H9 (cell line): ENCODE results near the gene SPSB3. TPM values are rescaled to one million over a fixed set of nuclear protein-coding genes. Genes with fewer than 3 reads are reported as not detected.

Experiments
- DNase-seq: peaks from one replicate; pipeline ENCODE4 v3.0.0-alpha.2; 2017
- H2AFZ ChIP-seq: one replicate; pipeline ENCODE4 v1.6.1; 2013; ENCODE audit warnings: mild to moderate bottlenecking, low read length, control low read depth, moderate library complexity
- H2AK5ac ChIP-seq: 2 replicates; pipeline ENCODE4 v1.6.1; 2013; ENCODE audit warnings: low read length, control low read depth, mixed read lengths; ENCODE audit not compliant: insufficient read length
- H2BK120ac ChIP-seq: one replicate; pipeline ENCODE4 v1.6.1; 2013; ENCODE audit warnings: low read depth, mild to moderate bottlenecking, low read length, control low read depth, inconsistent platforms; ENCODE audit not compliant: poor library complexity, severe bottlenecking
- H2BK12ac ChIP-seq: 2 replicates; pipeline ENCODE4 v1.6.1; 2013; ENCODE audit warnings: low read length, control low read depth, mixed read lengths, low read depth; ENCODE audit not compliant: insufficient read length
- H2BK15ac ChIP-seq: 2 replicates; pipeline ENCODE4 v1.6.1; 2013; ENCODE audit warnings: low read depth, low read length, control low read depth
- H2BK20ac ChIP-seq: one replicate; pipeline ENCODE4 v1.6.1; 2013; ENCODE audit warnings: low read depth, mild to moderate bottlenecking, low read length, control low read depth, inconsistent platforms; ENCODE audit not compliant: poor library complexity, severe bottlenecking
- H2BK5ac ChIP-seq: 2 replicates; pipeline ENCODE4 v1.6.1; 2013; ENCODE audit warnings: low read length, control low read depth, mixed read lengths; ENCODE audit not compliant: insufficient read length
- H3K14ac ChIP-seq: 2 replicates; pipeline ENCODE4 v1.6.1; 2013; ENCODE audit warnings: low read length, control low read depth; ENCODE audit not compliant: insufficient read depth
- H3K18ac ChIP-seq: 2 replicates; pipeline ENCODE4 v1.6.1; 2013; ENCODE audit warnings: low read depth, mild to moderate bottlenecking, mixed read lengths, low read length, control low read depth; ENCODE audit not compliant: insufficient read length
- H3K23ac ChIP-seq: 2 replicates; pipeline ENCODE4 v1.6.1; 2013; ENCODE audit warnings: low read length, control low read depth, mixed read lengths, low read depth; ENCODE audit not compliant: insufficient read length
- H3K23me2 ChIP-seq: 2 replicates; pipeline ENCODE4 v1.6.1; 2013; ENCODE audit warnings: low read depth, mild to moderate bottlenecking, mixed read lengths, low read length, control low read depth; ENCODE audit not compliant: insufficient read length, poor library complexity, severe bottlenecking
- H3K27ac ChIP-seq: 2 replicates; pipeline ENCODE4 v1.5.1; 2013; ENCODE audit warnings: low read length, control low read depth, mixed read lengths, low read depth; ENCODE audit not compliant: insufficient read length
- H3K27me3 ChIP-seq: 2 replicates; pipeline ENCODE4 v1.6.1; 2013; ENCODE audit warnings: low read length, control low read depth, inconsistent platforms; ENCODE audit not compliant: insufficient read depth
- H3K4ac ChIP-seq: 2 replicates; pipeline ENCODE4 v1.6.1; 2013; ENCODE audit warnings: low read depth, mild to moderate bottlenecking, control low read depth, inconsistent platforms, low read length, moderate library complexity
- H3K4me1 ChIP-seq: 2 replicates; pipeline ENCODE4 v1.6.1; 2013; ENCODE audit warnings: low read length, control low read depth, inconsistent platforms; ENCODE audit not compliant: insufficient read depth
- H3K4me2 ChIP-seq: 2 replicates; pipeline ENCODE4 v1.6.1; 2013; ENCODE audit warnings: low read length, control low read depth, mixed read lengths; ENCODE audit not compliant: insufficient read length, insufficient read depth
- H3K56ac ChIP-seq: 2 replicates; pipeline ENCODE4 v1.6.1; 2013; ENCODE audit warnings: low read depth, mild to moderate bottlenecking, mixed read lengths, low read length, control low read depth; ENCODE audit not compliant: insufficient read length
- H3K79me1 ChIP-seq: 2 replicates; pipeline ENCODE4 v1.6.1; 2013; ENCODE audit warnings: low read depth, mild to moderate bottlenecking, moderate library complexity, low read length, control low read depth, inconsistent platforms; ENCODE audit not compliant: insufficient read depth, poor library complexity, severe bottlenecking
- H3K79me2 ChIP-seq: 2 replicates; pipeline ENCODE4 v1.6.1; 2013; ENCODE audit warnings: low read length, control low read depth, inconsistent platforms; ENCODE audit not compliant: insufficient read depth
- H3K9ac ChIP-seq: 2 replicates; pipeline ENCODE4 v1.6.1; 2013; ENCODE audit warnings: low read length, control low read depth, mixed read lengths; ENCODE audit not compliant: insufficient read length; ENCODE audit errors: extremely low read depth
- H3K9me3 ChIP-seq: one replicate; pipeline ENCODE4 v1.6.1; 2013; ENCODE audit warnings: low read depth, low read length, inconsistent platforms; ENCODE audit not compliant: control insufficient read depth
- H3T11ph ChIP-seq: one replicate; pipeline ENCODE4 v1.6.1; 2013; ENCODE audit warnings: mild to moderate bottlenecking, low read length, control low read depth, inconsistent platforms
- H4K20me1 ChIP-seq: one replicate; pipeline ENCODE4 v1.6.1; 2013; ENCODE audit not compliant: control insufficient read depth, insufficient read length, insufficient read depth
- H4K5ac ChIP-seq: 2 replicates; pipeline ENCODE4 v1.6.1; 2013; ENCODE audit warnings: low read depth, mild to moderate bottlenecking, mixed read lengths, low read length, control low read depth; ENCODE audit not compliant: insufficient read length
- H4K8ac ChIP-seq: replicated peaks from 2 replicates; pipeline ENCODE4 v1.6.1; 2013; ENCODE audit warnings: low read length, control low read depth, mixed read lengths, low read depth; ENCODE audit not compliant: insufficient read length
- H4K91ac ChIP-seq: 2 replicates; pipeline ENCODE4 v1.6.1; 2013; ENCODE audit warnings: low read depth, mild to moderate bottlenecking, moderate library complexity, mixed read lengths, low read length, control low read depth; ENCODE audit not compliant: insufficient read length
- H3K27ac Mint-ChIP-seq, 3 experiments: 2 replicates in 2 of 3; 3 replicates in 1 of 3; pipeline ENCODE4 v1.8.0; 2020 to 2021; ENCODE audit warnings: mixed read lengths in 3 of 3, mild to moderate bottlenecking in 1 of 3, moderate library complexity in 1 of 3
- H3K27me3 Mint-ChIP-seq: 2 replicates; pipeline ENCODE4 v1.8.0; 2021; ENCODE audit warnings: low read depth, mild to moderate bottlenecking, moderate library complexity, mixed read lengths
- H3K36me3 Mint-ChIP-seq, 3 experiments: 2 replicates in 2 of 3; 3 replicates in 1 of 3; pipeline ENCODE4 v1.8.0; 2020 to 2021; ENCODE audit warnings: low read depth in 3 of 3, mixed read lengths in 3 of 3; ENCODE audit not compliant: insufficient read depth in 1 of 3
- H3K4me1 Mint-ChIP-seq, 2 experiments: 2 replicates each; pipeline ENCODE4 v1.8.0; 2020; ENCODE audit warnings: mixed read lengths in 2 of 2
- H3K4me3 Mint-ChIP-seq, 2 experiments: 2 replicates in 1 of 2; 3 replicates in 1 of 2; pipeline ENCODE4 v1.8.0; 2020 to 2021; ENCODE audit warnings: mild to moderate bottlenecking in 2 of 2, mixed read lengths in 2 of 2, moderate library complexity in 1 of 2
- H3K9me3 Mint-ChIP-seq, 2 experiments: 2 replicates in 1 of 2; 3 replicates in 1 of 2; pipeline ENCODE4 v1.8.0; 2020; ENCODE audit warnings: mild to moderate bottlenecking in 2 of 2, mixed read lengths in 2 of 2, moderate library complexity in 1 of 2
- CTCF ChIP-seq: fragments of 200-600 bp; sonication (generic); conservative IDR thresholded peaks from 3 replicates; pipeline ENCODE4 v1.8.0; 2021; ENCODE audit warnings: antibody characterized with exemption, mild to moderate bottlenecking
- WGBS: extraction: QIAGEN DNeasy Blood & Tissue Kit; methylation state at CpG from one replicate; pipeline ENCODE4 v1.1.7; 2013; ENCODE audit warnings: missing lambda C conversion rate, low lambda C conversion rate, mixed read lengths; ENCODE audit not compliant: insufficient read length; ENCODE audit errors: extremely low coverage; 5-methylcytosine and 5-hydroxymethylcytosine counted together
- total RNA-seq: library from RNA; stranded (reverse); gene quantifications from 2 replicates; pipeline ENCODE4 v1.2.1, GENCODE V29; 2021

The SPSB3 gene
- total RNA-seq, 1 experiment from 2014 or later, result 19.9 TPM

- H2BK20ac ChIP-seq, result no peak overlapping the region
- H3K4me1 ChIP-seq, result no peaks in the 10 kb centered on the region
- peak; percentile 31 for DNase-seq
- 0 out of 5 replicates have a peak, but pooled peaks cover 0 to under 1% of the 10 kb centered on the region in 2 experiments for H3K9me3 Mint-ChIP-seq
- no peak overlapping the region for H3K14ac ChIP-seq
- H4K8ac ChIP-seq, result no peak overlapping the region
- no peaks in the 10 kb centered on the region for H4K20me1 ChIP-seq
- no peak overlapping the region for H2BK15ac ChIP-seq
- no peak overlapping the region for H3K9ac ChIP-seq
- no peak overlapping the region for H4K5ac ChIP-seq
- no CpG with 5 or more reads among the region's 53 CpGs for WGBS
- H3K27ac Mint-ChIP-seq, result no peak overlapping the region
- no peaks in the 10 kb centered on the region for H3K4me1 Mint-ChIP-seq
- no peak overlapping the region for H2BK120ac ChIP-seq
- no peak overlapping the region for H3K56ac ChIP-seq
- H3K9me3 ChIP-seq, result no peaks in the 10 kb centered on the region
- no peak overlapping the region for H2AFZ ChIP-seq
- H3K27me3 Mint-ChIP-seq, result no peaks in the 10 kb centered on the region
- no peaks in the 10 kb centered on the region for H3K79me1 ChIP-seq
- H2BK5ac ChIP-seq, result no peak overlapping the region
- H3K27me3 ChIP-seq, result no peaks in the 10 kb centered on the region
- H3K4me2 ChIP-seq, result no peak overlapping the region
- H3K27ac ChIP-seq, result no peak overlapping the region
- no peak overlapping the region for H2AK5ac ChIP-seq
- no peak overlapping the region for H2BK12ac ChIP-seq
- no peaks in the 10 kb centered on the region for H3K23me2 ChIP-seq
- peaks cover 2% of the 10 kb centered on the region; the same call in 1 of the 2 replicates for H3K79me2 ChIP-seq
- H3K18ac ChIP-seq, result no peak overlapping the region
- H3K23ac ChIP-seq, result no peak overlapping the region
- no peak overlapping the region for H3K4me3 Mint-ChIP-seq
- no peak overlapping the region for H4K91ac ChIP-seq
- no peak overlapping the region for H3T11ph ChIP-seq
- no peak overlapping the region for H3K4ac ChIP-seq
- peaks cover 4 to 12% (median 5%) of the 10 kb centered on the region in 3 experiments for H3K36me3 Mint-ChIP-seq
- no peak for TF ChIP-seq CTCF
Measured at GRCh38 chr16:1791256-1791942, 9.0 kb upstream of the SPSB3 start.
